HEK293 (cell line): ENCODE data around the gene GALT.

Experiments
- BCL11B ChIP-seq: fragments of 450-650 bp; formaldehyde crosslinking; IDR thresholded peaks from 2 replicates; pipeline ENCODE4 v1.5.1; 2016; ENCODE audit warnings: low read depth, missing biosample characterization, missing genetic modification characterization
- GLIS2 ChIP-seq: fragments of 450-650 bp; formaldehyde crosslinking; IDR thresholded peaks from 2 replicates; pipeline ENCODE4 v1.5.1; 2016; ENCODE audit warnings: missing biosample characterization, missing genetic modification characterization
- HOXA7 ChIP-seq: sonication (generic); formaldehyde crosslinking; IDR thresholded peaks from 2 replicates; pipeline ENCODE4 v1.8.1; 2022; ENCODE audit warnings: missing genetic modification reagents, borderline replicate concordance
- KLF7 ChIP-seq: fragments of 450-650 bp; formaldehyde crosslinking; IDR thresholded peaks from 2 replicates; pipeline ENCODE4 v1.5.1; 2016; ENCODE audit warnings: missing biosample characterization, missing genetic modification characterization, borderline replicate concordance
- PRDM1 ChIP-seq: fragments of 450-650 bp; formaldehyde crosslinking; IDR thresholded peaks from 2 replicates; pipeline ENCODE4; 2016; ENCODE audit warnings: missing biosample characterization, missing genetic modification characterization
- RBAK ChIP-seq: fragments of 450-650 bp; formaldehyde crosslinking; IDR thresholded peaks from 2 replicates; pipeline ENCODE4 v1.5.1; 2016; ENCODE audit warnings: missing biosample characterization, missing genetic modification characterization
- SCRT2 ChIP-seq: fragments of 450-650 bp; formaldehyde crosslinking; IDR thresholded peaks from 2 replicates; pipeline ENCODE4 v1.5.1; 2016; ENCODE audit warnings: missing biosample characterization, missing genetic modification characterization
- WT1 ChIP-seq: fragments of 450-650 bp; formaldehyde crosslinking; IDR thresholded peaks from 2 replicates; pipeline ENCODE4 v1.5.1; 2016; ENCODE audit warnings: missing biosample characterization, missing genetic modification characterization
- ZBTB17 ChIP-seq: fragments of 450-650 bp; formaldehyde crosslinking; IDR thresholded peaks from 2 replicates; pipeline ENCODE4 v1.5.1; 2016; ENCODE audit warnings: missing biosample characterization, missing genetic modification characterization
- ZBTB21 ChIP-seq: fragments of 450-650 bp; formaldehyde crosslinking; IDR thresholded peaks from 2 replicates; pipeline ENCODE4 v1.5.1; 2017; ENCODE audit warnings: missing biosample characterization, missing genetic modification characterization
- ZFP69B ChIP-seq: fragments of 450-650 bp; formaldehyde crosslinking; IDR thresholded peaks from 2 replicates; pipeline ENCODE4 v1.5.1; 2016; ENCODE audit warnings: missing biosample characterization, missing genetic modification characterization
- ZNF175 ChIP-seq: fragments of 450-650 bp; formaldehyde crosslinking; IDR thresholded peaks from 2 replicates; pipeline ENCODE4 v1.5.1; 2016; ENCODE audit warnings: missing biosample characterization, missing genetic modification characterization
- ZNF26 ChIP-seq: fragments of 450-650 bp; formaldehyde crosslinking; IDR thresholded peaks from 2 replicates; pipeline ENCODE4 v1.5.1; 2016; ENCODE audit warnings: missing biosample characterization, missing genetic modification characterization
- ZNF48 ChIP-seq: fragments of 450-650 bp; formaldehyde crosslinking; IDR thresholded peaks from 2 replicates; pipeline ENCODE4 v1.5.1; 2016; ENCODE audit warnings: missing biosample characterization, missing genetic modification characterization
- ZNF585B ChIP-seq: fragments of 450-650 bp; formaldehyde crosslinking; IDR thresholded peaks from 2 replicates; pipeline ENCODE4 v1.5.1; 2016; ENCODE audit warnings: missing biosample characterization, missing genetic modification characterization
- ZNF626 ChIP-seq: fragments of 450-650 bp; sonication (Bioruptor Pico); formaldehyde crosslinking; IDR thresholded peaks from 2 replicates; pipeline ENCODE4 v1.5.1; 2018; ENCODE audit warnings: missing biosample characterization, missing genetic modification characterization, inconsistent platforms
- ZNF629 ChIP-seq: fragments of 450-650 bp; formaldehyde crosslinking; IDR thresholded peaks from 2 replicates; pipeline ENCODE4 v1.5.1; 2017; ENCODE audit warnings: missing biosample characterization, missing genetic modification characterization
- ZNF660 ChIP-seq: fragments of 450-650 bp; IDR thresholded peaks from 2 replicates; pipeline ENCODE4 v1.5.1; 2018; ENCODE audit warnings: missing biosample characterization, mild to moderate bottlenecking, missing genetic modification characterization
- ZNF843 ChIP-seq: fragments of 450-650 bp; formaldehyde crosslinking; IDR thresholded peaks from 2 replicates; pipeline ENCODE4 v1.5.1; 2016; ENCODE audit warnings: missing biosample characterization, missing genetic modification characterization
- TF ChIP-seq, protein P1 (sequence below): IDR thresholded peaks from 2 replicates; pipeline ENCODE4 v1.6.1; 2011; ENCODE audit warnings: mild to moderate bottlenecking, low read depth, low read length, borderline replicate concordance
- TF ChIP-seq, protein P2 (sequence below): fragments of 450-650 bp; formaldehyde crosslinking; IDR thresholded peaks from 2 replicates; pipeline ENCODE4 v1.5.1; 2017; ENCODE audit warnings: missing biosample characterization, missing genetic modification characterization
- TF ChIP-seq, protein P3 (sequence below): fragments of 450-650 bp; formaldehyde crosslinking; conservative IDR thresholded peaks from 2 replicates; pipeline ENCODE4 v1.5.1; 2016; ENCODE audit warnings: low read depth, missing biosample characterization, missing genetic modification characterization

GALT gene

GRCh38 chr9:34651876-34652601 is 5.6 kb downstream of the GALT start, which contains the start of gene IL11RA (continued):
- TF ChIP-seq WT1 (no peak), ZNF629 (tag by site-specific recombination) (peak; percentile 47), GLIS2 (tag by site-specific recombination) (peak; percentile 71), ZNF175 (tag by site-specific recombination) (no peak), ZBTB21 (tag by site-specific recombination) (no peak), KLF7 (no peak), BCL11B (no peak), ZNF585B (tag by site-specific recombination) (no peak), ZNF660 (tag by site-specific recombination) (no peak), HOXA7 (no peak), ZBTB17 (tag by site-specific recombination) (peak; percentile 74), ZFP69B (tag by site-specific recombination) (no peak), ZNF48 (tag by site-specific recombination) (no peak), SCRT2 (tag by site-specific recombination) (no peak), ZNF26 (tag by site-specific recombination) (no peak), RBAK (tag by site-specific recombination) (no peak), ZNF843 (tag by site-specific recombination) (peak; percentile 52), PRDM1 (no peak), ZNF626 (tag by site-specific recombination) (no peak)
- TF ChIP-seq, protein P1, sequence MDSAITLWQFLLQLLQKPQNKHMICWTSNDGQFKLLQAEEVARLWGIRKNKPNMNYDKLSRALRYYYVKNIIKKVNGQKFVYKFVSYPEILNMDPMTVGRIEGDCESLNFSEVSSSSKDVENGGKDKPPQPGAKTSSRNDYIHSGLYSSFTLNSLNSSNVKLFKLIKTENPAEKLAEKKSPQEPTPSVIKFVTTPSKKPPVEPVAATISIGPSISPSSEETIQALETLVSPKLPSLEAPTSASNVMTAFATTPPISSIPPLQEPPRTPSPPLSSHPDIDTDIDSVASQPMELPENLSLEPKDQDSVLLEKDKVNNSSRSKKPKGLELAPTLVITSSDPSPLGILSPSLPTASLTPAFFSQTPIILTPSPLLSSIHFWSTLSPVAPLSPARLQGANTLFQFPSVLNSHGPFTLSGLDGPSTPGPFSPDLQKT: no peak
- TF ChIP-seq, protein P2, sequence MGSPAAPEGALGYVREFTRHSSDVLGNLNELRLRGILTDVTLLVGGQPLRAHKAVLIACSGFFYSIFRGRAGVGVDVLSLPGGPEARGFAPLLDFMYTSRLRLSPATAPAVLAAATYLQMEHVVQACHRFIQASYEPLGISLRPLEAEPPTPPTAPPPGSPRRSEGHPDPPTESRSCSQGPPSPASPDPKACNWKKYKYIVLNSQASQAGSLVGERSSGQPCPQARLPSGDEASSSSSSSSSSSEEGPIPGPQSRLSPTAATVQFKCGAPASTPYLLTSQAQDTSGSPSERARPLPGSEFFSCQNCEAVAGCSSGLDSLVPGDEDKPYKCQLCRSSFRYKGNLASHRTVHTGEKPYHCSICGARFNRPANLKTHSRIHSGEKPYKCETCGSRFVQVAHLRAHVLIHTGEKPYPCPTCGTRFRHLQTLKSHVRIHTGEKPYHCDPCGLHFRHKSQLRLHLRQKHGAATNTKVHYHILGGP: no peak
- TF ChIP-seq, protein P3, sequence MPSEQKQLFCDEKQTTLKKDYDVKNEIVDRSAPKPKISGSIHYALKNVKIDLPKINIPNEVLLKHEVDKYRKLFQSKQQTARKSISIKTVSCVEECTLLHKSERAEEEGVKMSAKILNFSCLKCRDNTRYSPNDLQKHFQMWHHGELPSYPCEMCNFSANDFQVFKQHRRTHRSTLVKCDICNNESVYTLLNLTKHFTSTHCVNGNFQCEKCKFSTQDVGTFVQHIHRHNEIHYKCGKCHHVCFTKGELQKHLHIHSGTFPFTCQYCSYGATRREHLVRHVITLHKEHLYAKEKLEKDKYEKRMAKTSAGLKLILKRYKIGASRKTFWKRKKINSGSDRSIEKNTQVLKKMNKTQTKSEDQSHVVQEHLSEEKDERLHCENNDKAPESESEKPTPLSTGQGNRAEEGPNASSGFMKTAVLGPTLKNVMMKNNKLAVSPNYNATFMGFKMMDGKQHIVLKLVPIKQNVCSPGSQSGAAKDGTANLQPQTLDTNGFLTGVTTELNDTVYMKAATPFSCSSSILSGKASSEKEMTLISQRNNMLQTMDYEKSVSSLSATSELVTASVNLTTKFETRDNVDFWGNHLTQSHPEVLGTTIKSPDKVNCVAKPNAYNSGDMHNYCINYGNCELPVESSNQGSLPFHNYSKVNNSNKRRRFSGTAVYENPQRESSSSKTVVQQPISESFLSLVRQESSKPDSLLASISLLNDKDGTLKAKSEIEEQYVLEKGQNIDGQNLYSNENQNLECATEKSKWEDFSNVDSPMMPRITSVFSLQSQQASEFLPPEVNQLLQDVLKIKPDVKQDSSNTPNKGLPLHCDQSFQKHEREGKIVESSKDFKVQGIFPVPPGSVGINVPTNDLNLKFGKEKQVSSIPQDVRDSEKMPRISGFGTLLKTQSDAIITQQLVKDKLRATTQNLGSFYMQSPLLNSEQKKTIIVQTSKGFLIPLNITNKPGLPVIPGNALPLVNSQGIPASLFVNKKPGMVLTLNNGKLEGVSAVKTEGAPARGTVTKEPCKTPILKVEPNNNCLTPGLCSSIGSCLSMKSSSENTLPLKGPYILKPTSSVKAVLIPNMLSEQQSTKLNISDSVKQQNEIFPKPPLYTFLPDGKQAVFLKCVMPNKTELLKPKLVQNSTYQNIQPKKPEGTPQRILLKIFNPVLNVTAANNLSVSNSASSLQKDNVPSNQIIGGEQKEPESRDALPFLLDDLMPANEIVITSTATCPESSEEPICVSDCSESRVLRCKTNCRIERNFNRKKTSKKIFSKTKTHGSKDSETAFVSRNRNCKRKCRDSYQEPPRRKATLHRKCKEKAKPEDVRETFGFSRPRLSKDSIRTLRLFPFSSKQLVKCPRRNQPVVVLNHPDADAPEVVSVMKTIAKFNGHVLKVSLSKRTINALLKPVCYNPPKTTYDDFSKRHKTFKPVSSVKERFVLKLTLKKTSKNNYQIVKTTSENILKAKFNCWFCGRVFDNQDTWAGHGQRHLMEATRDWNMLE (tag by site-specific recombination): no peak
